HG03460 (cell line): ENCODE results near the gene GBA3.

Source experiments
- ATAC-seq: cut with Tn5 transposase; IDR thresholded peaks from one replicate; pipeline ENCODE4 v1.9.1; 2021; ENCODE audit not compliant: unreplicated experiment

Gene GBA3

DNA sequence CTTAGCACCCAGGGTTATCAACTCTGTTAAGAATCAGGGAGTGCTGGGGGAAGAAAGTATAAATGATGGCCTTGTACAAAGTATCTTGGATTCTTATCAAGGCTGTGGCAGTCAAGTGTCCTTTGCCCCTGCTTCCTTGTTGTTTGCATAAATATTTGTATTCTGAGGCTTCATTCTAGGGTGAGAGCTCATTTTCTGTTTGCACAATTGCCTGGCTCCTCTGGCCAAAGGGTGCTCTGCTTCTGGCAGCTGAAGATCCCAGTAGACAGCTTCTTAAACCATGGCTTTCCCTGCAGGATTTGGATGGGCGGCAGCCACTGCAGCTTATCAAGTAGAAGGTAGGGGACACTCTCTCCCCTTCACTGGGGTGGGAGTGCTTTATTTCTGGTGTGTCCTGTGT lies at the start of gene GBA3:
Gene GBA3 (plus strand): TSS at position 202 of the 400 bp plus-strand sequence.
- no peak for ATAC-seq

DNA sequence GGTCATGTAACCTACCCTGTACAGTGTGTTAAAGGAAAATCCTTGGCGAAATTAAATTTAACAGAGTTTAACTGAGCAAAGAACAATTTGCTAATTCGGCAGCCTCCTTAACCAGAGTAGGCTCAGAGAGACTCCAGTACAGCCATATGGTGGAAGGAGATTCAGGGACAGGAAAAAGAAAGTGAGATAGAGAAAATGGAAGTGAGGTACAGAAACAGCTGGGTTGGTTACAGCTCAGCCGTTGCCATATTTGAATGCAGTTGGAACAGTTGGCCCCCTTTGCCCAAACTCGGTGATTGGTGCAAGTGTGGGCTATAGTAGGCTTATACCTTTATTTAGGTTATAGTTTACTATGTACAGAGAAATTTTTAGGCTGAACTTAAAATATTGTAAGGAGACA lies 48.8 kb upstream of the GBA3 start:
- ATAC-seq, result no peak

DNA sequence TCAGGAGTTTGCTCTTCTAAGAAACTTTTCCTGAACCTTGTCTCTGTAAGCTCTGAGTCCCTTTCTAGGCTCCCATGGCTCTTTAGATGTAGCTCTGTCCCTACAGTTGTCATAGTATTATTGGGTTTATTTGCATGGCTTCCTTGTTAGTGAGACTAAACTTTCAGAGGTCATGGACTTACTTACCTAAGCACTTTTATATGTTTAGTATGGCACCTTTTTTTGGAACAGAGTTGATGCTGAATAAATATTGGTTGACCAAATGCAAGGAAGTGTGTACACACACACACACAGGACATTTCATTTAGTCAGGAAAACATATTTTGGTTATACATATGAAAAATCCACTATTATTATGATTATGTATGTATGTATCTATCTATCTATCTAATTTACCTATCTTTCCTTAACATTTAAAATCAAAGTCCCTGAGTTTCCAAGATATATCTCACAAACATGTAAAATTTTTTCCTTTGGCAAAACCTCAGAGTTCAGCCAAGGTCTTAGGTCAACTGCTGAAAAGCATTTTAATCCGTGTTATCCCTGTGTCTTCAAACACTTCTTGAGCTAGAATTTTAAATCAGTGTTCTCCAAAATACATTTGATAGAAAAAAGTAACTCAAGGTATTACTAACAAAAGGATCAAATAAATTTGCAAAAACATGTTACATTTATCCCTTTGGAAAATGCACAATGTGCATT lies 47.1 kb upstream of the GBA3 start:
- ATAC-seq, result no peak

DNA sequence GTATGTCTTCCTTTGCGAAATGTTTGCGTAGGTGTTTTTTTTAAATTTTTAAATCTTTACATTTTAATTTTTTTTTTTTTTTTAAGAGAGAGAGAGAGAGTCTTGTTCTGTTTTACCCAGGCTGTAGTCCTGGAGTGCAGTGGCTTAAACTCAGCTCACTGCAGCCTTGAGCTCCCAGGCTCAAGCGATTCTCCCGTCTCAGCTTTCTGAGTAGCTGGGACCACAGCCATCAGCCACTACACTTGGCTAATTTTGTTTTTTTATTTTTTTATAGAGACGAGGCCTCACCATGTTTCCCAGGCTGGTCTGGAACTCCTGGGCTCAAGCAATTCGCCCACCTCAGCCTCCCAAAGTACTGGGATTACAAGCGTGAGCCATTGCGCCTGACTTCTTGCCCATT lies 43.7 kb upstream of the GBA3 start:
- ATAC-seq, result no peak

DNA sequence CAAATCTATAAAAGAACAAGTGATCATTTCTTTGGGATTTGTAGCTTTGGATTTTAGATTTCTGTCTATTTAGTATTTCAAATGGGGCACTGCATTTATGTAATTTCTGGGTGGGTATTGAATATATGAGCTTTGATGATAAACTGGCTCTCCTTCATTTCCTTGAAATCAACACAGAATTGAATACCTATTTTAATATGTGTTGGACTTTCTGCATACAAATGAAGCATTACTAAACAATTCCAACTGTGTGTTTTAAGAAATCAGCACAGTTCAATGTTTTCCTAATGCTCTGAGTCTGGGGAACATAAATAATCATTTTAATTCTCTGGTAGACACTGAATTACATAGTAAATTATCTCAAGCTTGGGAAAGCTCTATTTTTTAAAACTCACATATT lies 42.0 kb upstream of the GBA3 start:
- ATAC-seq, result no peak

DNA sequence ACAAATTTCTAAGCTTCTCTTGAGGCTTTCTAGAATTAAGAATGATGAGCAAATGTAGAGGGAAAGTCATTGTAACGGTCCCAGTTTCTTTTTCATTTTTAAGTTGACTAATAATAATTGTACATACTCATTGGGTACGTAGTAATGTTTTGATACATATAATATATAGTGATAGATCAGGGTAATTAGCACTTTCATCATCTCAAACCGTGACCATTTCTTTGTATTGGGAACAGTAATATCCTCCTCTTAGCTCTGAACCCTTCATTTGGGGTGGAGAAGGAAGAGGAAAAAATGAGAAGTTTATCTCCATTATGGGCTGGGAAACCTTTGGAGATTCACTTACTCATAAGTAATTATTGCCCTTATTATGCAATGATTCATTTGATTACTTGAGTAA lies 39.0 kb upstream of the GBA3 start:
- no peak for ATAC-seq

DNA sequence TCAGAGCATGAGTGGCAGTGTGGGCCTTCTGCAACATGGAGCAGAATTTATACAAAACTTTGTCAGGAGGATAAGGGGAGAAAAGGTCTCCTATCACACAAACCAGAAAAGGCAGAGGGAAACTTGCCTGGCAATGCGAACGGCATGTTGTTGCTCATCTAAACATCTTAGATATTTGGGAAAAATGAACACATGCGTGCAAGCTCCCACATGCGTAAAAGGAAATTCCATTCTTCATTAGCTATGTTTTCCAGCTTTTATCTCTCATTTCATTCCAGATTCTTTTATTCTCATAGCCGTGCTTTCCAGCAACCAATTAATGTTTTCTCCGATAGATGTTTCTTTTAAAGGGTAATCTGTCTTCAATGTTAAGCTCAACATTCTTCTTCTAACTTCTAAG lies 31.3 kb upstream of the GBA3 start:
- no peak for ATAC-seq

DNA sequence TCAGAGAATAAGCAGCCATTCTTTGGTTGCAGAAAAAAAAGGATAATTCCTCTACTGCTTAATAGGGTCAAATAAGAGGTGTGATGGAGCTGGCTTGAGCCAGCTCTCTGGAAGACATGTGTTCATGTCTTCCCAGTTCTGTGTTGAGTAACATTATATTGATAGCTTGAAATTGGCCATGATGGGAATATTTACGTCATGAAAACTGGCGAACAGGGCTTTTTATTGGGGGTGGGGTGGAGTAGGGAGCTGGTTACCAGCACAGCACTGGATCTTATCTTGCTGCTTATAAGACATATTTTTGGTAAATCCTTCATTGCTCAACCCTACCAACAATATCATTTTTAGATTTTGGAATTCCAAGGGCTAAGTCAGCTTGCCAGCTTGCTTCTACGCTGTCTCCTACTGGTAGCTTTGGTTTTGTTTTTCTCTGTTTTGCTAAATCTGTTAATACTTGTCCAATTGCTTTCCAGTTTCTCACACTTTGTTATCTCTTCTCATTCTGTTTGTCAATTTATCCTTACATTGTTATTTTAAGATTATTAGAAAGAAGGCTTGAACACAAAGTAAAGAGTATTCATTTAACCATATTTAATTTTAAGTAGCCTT lies 25.3 kb upstream of the GBA3 start:
- no peak for ATAC-seq

DNA sequence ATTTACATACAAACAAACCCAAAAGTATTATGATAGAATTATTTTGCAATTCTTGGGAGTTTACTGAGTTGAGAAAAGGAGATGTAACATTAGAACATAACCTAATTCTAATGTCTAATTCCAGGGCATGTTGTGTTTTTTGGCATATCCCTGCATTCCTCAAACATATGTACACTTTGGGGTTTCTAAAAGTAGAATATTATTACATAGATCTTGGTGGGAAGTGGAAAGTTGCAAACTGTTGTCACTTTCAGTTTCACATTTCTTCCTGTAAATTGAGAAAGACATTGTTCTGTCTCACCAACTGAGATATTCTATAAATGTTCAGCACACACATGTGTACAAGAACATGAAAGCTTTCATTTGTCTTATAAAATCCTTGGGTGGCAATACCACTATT lies 24.4 kb upstream of the GBA3 start:
- ATAC-seq, result no peak

DNA sequence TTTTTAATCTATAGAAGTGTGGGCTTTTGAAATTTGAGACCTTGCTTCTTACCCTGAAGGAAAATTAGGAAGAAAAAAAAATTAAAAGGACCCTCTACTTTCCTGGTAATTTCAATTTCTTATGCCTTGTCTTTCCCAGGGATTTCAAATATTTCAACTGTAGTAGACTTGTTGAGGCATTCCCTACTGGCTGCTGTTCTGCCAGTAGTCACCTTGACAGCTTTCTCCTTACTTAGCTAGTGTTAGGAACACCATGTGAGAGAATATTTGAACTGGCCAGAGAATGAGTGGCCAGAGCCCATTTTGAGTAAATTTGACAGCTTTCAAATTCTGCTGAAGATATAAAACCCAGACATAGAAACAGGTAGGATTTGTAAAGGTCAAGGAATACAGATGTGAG lies 24.0 kb upstream of the GBA3 start:
- ATAC-seq, result no peak

DNA sequence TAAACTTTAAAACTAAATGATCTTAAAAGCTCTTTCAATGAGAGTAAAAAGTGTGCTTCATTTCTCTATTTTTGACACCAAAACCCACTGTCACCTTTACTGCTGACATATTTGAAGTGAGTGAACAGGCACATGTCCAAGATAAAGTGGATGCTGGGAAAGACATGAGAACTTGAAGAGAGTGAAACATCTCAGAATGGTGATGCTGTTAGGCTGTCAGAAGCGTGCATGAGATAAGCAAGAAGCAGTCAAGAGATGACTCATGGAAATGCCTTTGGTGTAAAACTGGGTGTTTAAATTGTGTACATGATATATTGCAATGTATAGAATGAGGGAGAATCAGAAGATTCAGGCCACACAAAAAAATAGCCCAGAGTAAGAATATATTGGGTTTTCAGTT lies 21.8 kb upstream of the GBA3 start:
- ATAC-seq, result no peak

DNA sequence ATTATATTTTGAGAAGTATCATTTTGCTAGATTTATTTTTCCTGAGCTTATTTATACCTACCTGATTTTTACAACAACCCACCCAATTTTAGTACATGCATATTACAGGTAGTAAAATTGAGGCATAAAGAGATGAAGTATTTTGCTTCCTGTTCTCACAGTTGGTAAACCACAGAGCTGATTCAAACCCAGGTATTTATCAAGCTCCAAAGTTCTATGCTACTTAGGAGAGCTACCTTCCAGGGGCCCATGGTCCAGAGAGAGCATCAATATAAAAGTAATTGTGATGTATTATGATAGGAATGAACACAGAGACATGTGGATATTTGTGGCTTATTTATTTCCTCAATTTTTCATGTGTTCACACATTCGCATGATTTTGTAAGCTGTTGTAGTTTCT lies 20.2 kb upstream of the GBA3 start:
- ATAC-seq, result no peak

DNA sequence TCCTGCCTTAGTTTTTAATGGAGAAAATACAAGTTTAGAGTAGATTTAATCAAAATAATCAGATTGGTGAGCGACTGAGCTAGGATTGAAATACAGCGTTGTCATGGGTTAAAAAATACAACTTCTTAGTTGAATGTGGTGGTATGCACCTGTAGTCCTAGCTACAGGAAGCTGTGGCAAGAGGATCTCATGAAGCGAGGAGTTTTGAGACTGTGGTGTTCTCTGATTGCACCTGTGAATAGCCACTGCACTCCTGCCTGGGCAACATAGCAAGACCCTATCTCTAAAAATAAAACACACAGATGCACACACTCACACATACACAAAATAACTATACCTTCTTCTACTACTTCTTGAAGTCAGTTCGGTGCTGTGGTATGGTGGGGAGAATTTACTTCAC lies 19.8 kb upstream of the GBA3 start:
- ATAC-seq, result no peak

DNA sequence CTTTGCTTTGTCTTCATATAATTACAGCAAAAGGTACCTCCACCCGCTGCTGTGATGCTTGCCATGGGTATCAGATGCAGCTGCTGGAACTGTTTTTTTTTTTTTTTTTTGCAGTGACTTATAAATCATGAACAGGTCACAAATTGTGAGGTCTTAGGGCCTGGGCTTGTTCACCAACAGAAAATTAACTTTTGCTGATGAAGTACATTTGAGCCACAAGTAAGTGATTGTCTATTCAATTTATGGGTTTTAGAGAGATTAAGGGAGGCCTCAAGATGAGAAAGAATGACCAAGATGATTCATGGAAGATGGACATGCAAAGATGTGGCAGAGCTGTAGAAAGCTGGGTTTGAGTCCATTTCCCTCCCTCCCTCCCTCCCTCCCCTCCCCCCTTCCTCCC lies 18.0 kb upstream of the GBA3 start:
- no peak for ATAC-seq

DNA sequence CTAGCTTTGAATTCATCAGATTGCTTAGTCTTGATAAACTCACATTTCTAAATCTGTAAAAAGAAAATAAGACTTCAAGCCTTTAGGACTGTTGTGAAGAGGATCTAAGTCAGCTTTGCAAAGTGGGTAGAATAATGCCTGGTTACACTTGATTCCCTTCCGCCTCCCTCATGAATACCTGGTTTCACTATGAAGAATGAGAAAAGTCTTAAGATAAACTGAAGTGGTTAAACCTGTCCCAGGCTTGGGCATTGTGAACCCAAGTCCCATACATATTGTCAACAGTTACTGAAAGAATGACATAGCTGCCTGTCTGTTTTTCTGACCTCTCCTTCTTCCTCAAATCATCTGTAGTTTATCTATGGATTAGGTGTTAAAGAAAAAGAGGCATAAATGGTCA lies 16.7 kb upstream of the GBA3 start:
- ATAC-seq, result no peak

DNA sequence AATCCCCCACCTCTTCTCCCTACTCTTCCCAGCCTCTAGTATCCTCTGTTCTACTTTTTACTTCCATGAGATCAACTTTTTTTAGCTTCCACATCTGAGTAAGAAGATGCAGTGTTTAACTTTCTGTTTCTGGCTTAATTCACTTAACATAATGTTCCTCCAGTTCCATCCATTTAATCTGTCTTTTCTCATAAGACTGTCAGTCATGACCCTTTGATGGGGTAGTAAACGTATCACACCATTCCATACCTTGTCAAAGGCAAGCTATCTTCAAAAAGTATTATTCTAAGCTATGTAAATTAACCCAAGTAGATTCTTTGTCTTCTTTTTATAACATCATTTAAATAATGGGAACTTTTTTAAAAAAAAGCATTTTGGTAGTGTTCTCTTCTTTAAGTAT lies 15.0 kb upstream of the GBA3 start:
- no peak for ATAC-seq

DNA sequence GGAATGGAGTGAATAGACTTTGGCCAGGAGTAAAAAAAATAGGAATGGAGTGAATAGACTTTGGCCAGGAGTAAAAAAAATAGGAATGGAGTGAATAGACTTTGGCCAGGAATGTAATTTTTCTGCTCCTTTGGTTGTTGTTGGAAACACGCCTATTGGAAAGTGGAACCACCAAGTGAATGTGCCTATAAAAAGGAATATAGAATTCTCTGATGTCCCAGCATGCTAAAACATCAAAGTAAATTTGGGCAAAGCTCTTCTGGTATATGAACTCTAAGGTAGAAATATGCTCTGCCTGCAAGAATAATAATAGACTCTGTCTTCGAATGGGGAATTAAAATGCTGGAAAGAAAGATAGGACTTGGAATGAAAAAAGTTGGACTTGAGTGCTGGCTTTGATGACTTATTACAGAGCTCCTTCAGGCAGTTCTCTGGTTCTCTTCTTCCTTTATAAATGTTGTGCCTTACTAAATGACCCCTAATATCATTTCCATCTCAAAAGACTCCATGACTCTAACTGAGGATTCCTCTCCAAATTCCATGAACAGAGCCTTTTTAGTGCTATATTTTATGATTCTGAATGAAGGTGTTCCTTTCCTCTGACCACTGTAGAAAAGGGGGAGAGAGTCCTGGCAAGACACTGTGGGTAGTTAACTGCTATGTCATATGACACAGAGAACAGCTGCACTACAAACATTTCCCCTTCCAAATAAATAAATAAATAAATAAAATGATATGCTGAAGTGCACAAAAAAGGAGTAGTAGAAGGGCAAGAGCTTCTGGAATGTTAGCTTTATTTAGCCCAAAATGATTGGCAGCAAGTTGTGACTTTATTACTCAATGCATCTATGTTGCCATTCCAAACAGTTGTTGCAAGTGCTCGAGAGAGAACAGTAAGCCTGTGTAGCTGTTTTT lies 13.5 kb upstream of the GBA3 start:
- ATAC-seq, result no peak

DNA sequence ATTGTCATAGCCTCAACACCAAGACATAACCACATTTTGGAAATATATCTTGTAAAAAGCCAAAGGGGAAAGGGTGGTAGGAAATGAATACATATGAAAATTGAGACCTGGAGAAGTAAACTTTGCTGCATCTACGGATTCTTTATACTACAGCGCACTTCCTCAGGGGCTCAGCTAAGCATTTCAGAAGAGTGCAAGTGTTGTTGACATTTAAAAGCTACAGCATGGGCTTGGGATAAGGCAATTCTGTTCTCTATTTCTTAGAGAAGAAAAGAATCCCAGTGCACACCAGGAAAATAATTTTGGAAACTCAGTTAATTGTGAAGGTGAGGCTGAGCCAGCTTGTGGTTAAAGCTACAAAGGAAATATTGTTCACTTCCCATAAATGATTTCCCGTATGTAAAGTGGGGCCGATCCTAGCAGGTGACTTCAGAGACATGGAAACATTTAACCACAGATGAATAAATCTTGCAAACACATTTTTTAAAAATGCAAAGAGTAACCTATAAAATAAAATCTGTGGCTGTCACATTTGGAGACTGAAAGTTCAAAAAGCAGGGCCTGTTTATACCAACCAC lies 12.6 kb upstream of the GBA3 start:
- ATAC-seq, result no peak

DNA sequence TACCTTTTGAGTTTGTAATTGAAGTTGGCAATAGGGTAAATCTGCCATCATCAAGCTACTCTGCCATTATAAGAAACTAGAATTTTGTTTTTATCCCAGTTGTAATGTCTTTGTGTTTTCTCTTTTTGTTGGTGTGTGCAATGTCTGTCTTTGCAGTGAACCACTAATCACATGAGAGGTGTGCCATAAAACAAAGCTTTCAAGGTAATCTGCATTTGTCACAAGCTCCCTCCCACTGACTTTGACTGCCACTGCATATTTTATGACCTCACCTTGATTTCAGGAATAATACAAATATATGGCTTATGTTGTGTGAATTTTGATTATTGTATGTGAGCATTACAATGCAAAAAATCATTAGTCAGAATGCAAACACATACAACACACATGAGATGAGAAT lies 9.0 kb upstream of the GBA3 start:
- no peak for ATAC-seq

DNA sequence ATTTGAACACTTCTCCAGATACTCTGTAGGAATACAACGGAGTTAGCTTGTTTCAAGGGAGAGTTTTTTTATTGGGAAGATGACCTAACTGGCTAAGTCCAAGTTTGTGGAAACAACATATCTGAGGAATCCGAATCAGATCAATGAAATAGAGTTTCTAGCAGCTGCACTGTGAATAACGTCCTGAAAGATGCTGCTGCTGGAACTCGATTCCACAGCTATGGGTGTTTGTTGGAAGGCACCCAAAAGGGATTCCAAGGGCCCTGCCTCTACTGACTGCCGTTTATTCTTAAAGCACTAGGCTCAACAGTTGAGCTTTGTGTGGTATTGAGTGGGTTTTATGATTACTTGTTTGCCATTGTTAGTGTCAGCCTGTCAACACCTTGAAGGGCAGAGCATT lies 6.6 kb upstream of the GBA3 start:
- no peak for ATAC-seq

DNA sequence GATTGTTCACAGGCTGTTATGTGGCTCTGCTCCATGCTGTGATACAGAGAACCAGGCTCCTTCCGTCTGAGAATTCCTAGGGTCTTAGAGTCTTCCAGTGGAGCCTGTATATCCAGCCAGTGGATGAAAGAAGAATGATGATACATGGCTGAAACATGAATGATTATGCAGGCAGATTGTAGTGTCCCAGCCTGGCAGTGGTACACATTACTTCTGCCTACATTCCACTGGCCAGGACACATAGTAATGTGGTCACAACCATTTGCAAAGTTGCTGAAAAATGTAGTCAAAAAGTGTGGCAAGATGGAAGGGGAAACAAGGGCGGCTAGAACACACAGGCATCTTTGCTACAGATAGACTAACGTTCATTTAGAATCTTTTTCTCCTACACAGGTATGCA lies 4.5 kb upstream of the GBA3 start:
- ATAC-seq, result no peak

DNA sequence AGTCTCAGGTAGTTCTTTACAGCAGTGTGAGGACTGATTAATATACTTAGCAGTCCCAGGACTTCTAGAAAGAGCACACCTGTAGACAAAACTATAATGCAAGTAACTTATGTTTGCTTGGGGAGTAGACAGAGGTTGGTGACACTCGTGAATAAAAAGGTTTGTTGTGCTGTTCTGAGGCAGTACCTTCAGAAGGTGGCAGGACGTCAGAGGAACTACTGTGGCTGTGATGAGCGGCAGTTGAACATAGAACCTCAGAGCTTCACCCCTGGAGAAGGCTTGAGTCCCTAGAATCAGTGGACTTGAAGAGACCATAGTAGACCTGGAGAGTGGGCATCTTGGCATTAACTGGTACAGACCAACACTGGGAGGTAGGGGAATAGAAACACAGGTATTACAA lies 3.3 kb upstream of the GBA3 start:
- ATAC-seq, result no peak
